GM12878 (cell line): ENCODE data around the gene LRRC8A. TPM values are rescaled to one million over a fixed set of nuclear protein-coding genes. Genes with fewer than 3 reads are reported as not detected.
"Not testable (repeated sequence)": the region's sequence is repeated elsewhere in the genome, so short reads cannot be mapped to it uniquely, and the experiment has no call there.

ENCODE experiments used
- ATAC-seq: fragments of 200-7000 bp; cut with Tn5 transposase; 3 replicates; pipeline ENCODE4 v1.9.1; 2020; ENCODE audit warnings: mild to moderate bottlenecking, moderate library complexity
- BruUV-seq: library from RNA; stranded (reverse); fragments of 400-500 nt; replicated peaks from 2 replicates; lab custom pipeline; 2021; lab: Mats Ljungman, UMichigan
- CTCF ChIA-PET: fragments of 300-600 bp; sonication (Branson Sonifier 250); formaldehyde crosslinking; extraction: SDS; loops from one replicate; lab custom pipeline; 2021; ENCODE audit warnings: inconsistent platforms; lab: Yijun Ruan, JAX
- POLR2A ChIA-PET: fragments of 350-600 bp; formaldehyde crosslinking; extraction: SDS; loops from one replicate; lab custom pipeline; 2021; ENCODE audit warnings: inconsistent platforms; lab: Charles Lee
- RAD21 ChIA-PET: fragments of 300-600 bp; sonication (Branson Sonifier 250); formaldehyde crosslinking; loops from one replicate; lab custom pipeline; 2023; ENCODE audit warnings: antibody characterized with exemption; ENCODE audit not compliant: unreplicated experiment; lab: Charles Lee
- SMC1A ChIA-PET: fragments of 300-600 bp; sonication (Branson Sonifier 250); formaldehyde crosslinking; loops from one replicate; lab custom pipeline; 2023; ENCODE audit not compliant: unreplicated experiment, uncharacterized antibody; lab: Charles Lee
- DNase-seq: peaks from one replicate; pipeline ENCODE4 v3.0.0-alpha.2; 2011; ENCODE audit warnings: low read depth, low spot score
- FAIRE-seq: peaks from 3 replicates; lab custom pipeline; 2011; peaks lifted over from hg19 to GRCh38; lab: Jason Lieb, UNC
- H2AFZ ChIP-seq: 2 replicates; pipeline ENCODE4 v1.6.0; 2011; ENCODE audit warnings: low read depth, low read length, control low read depth; ENCODE audit not compliant: control insufficient read depth
- H3K27ac ChIP-seq: 2 replicates; pipeline ENCODE4 v1.5.1; 2011; ENCODE audit warnings: control low read depth; ENCODE audit not compliant: control insufficient read depth, insufficient read depth
- H3K27me3 ChIP-seq, 2 experiments: replicated peaks in 1 of 2; 2 replicates each; pipeline versions ENCODE4 v1.6.0 to v1.6.1; 2011; ENCODE audit warnings: low read length in 1 of 2; ENCODE audit not compliant: control insufficient read depth in 2 of 2, insufficient read depth in 2 of 2
- H3K36me3 ChIP-seq, 2 experiments: 2 replicates each; pipeline ENCODE4 v1.5.1; 2011; ENCODE audit warnings: low read length in 1 of 2; ENCODE audit not compliant: control insufficient read depth in 2 of 2, insufficient read depth in 2 of 2
- H3K4me1 ChIP-seq: 2 replicates; pipeline ENCODE4 v1.6.1; 2011; ENCODE audit warnings: mild to moderate bottlenecking, low read length, moderate library complexity, mixed read lengths; ENCODE audit not compliant: control insufficient read depth, insufficient read depth
- H3K4me2 ChIP-seq: 2 replicates; pipeline ENCODE4 v1.6.0; 2011; ENCODE audit warnings: control low read depth; ENCODE audit not compliant: control insufficient read depth, insufficient read depth
- H3K4me3 ChIP-seq: fragments of 200-600 bp; sonication (generic); 2 replicates; pipeline ENCODE4 v1.5.1; 2016
- H3K79me2 ChIP-seq: 2 replicates; pipeline ENCODE4 v1.6.0; 2011; ENCODE audit warnings: low read length; ENCODE audit not compliant: control insufficient read depth, insufficient read depth
- H3K9ac ChIP-seq: 2 replicates; pipeline ENCODE4 v1.8.0; 2011; ENCODE audit warnings: low read length, control low read depth, mixed read lengths; ENCODE audit not compliant: control insufficient read depth, insufficient read depth
- H3K9me3 ChIP-seq: replicated peaks from 3 replicates; pipeline ENCODE4 v1.5.1; 2011; ENCODE audit warnings: mild to moderate bottlenecking, low read length; ENCODE audit not compliant: control insufficient read depth, insufficient read depth
- H4K20me1 ChIP-seq: 2 replicates; pipeline ENCODE4 v1.6.0; 2011; ENCODE audit not compliant: control insufficient read depth, insufficient read depth
- BHLHE40 ChIP-seq, 2 experiments: fragments of 450-650 bp in 1 of 2; IDR thresholded peaks; 2 replicates each; pipeline ENCODE4 v1.6.1; 2011 to 2017; ENCODE audit warnings: low read depth in 2 of 2, borderline replicate concordance in 1 of 2, improper control_type of control experiment in 1 of 2, low read length in 1 of 2, mild to moderate bottlenecking in 1 of 2
- EP300 ChIP-seq, 2 experiments: fragments of 150-350 bp in 1 of 2; IDR thresholded peaks; 2 replicates each; pipeline ENCODE4 v1.6.1; 2011 to 2012; ENCODE audit warnings: low read depth in 2 of 2, low read length in 2 of 2, borderline replicate concordance in 1 of 2, improper control_type of control experiment in 1 of 2, inconsistent platforms in 1 of 2; ENCODE audit not compliant: control insufficient read depth in 1 of 2
- FOXK2 ChIP-seq: fragments of 450-650 bp; IDR thresholded peaks from 2 replicates; pipeline ENCODE4 v1.6.1; 2017; ENCODE audit warnings: mild to moderate bottlenecking, moderate library complexity
- MTA2 ChIP-seq: fragments of 450-650 bp; IDR thresholded peaks from 2 replicates; pipeline ENCODE4 v1.6.1; 2016; ENCODE audit warnings: low read depth, mild to moderate bottlenecking, moderate library complexity
- POLR2AphosphoS2 ChIP-seq: IDR thresholded peaks from 2 replicates; pipeline ENCODE4 v1.6.1; 2011; ENCODE audit warnings: low read depth, mild to moderate bottlenecking, low read length, improper control_type of control experiment, moderate library complexity
- RB1 ChIP-seq: fragments of 450-650 bp; formaldehyde crosslinking; IDR thresholded peaks from 2 replicates; pipeline ENCODE4 v1.6.1; 2017; ENCODE audit warnings: mild to moderate bottlenecking, borderline replicate concordance
- RUNX3 ChIP-seq: IDR thresholded peaks from 2 replicates; pipeline ENCODE4 v1.6.1; 2012; ENCODE audit warnings: low read length, inconsistent platforms
- STAT3 ChIP-seq: IDR thresholded peaks from 2 replicates; pipeline ENCODE4 v1.6.1; 2011; ENCODE audit warnings: low read depth, low read length, improper control_type of control experiment
- ZSCAN29 ChIP-seq: fragments of 450-650 bp; IDR thresholded peaks from 2 replicates; pipeline ENCODE4 v1.6.1; 2017; ENCODE audit warnings: mild to moderate bottlenecking, moderate library complexity
- ZZZ3 ChIP-seq: IDR thresholded peaks from 2 replicates; pipeline ENCODE4 v1.6.1; 2011; ENCODE audit warnings: low read depth; ENCODE audit not compliant: control insufficient read depth, insufficient read length
- WGBS: methylation state at CpG from one replicate; pipeline ENCODE4 v1.1.6; 2016; ENCODE audit warnings: low lambda C conversion rate; ENCODE audit not compliant: insufficient replicate concordance, insufficient coverage; ENCODE audit errors: missing lambda C conversion rate; 5-methylcytosine and 5-hydroxymethylcytosine counted together
- in situ Hi-C: fragments of 300-500 bp; cut with MboI; formaldehyde crosslinking; loops from 9 replicates; pipeline ENCODE4 v1.14.3; 2018; ENCODE audit warnings: mixed read lengths
- intact Hi-C: fragments of 100-400 bp; cut with micrococcal nuclease; formaldehyde crosslinking; loops from one replicate; pipeline ENCODE4 v1.14.2; 2022; ENCODE audit not compliant: unreplicated experiment
- polyA plus RNA-seq, 11 experiments: library from polyadenylated mRNA; depleted of rRNA in 4 of 11; unstranded in 6 of 11; stranded (reverse) in 5 of 11; fragments of >200 nt; fragmentation: Nextera tagmentation in 4 of 11; fragmentation: Illumina TruSeq in 1 of 11; extraction: Ambion mirVana in 4 of 11; extraction: Trizol in 1 of 11; gene quantifications; 1 replicate in 1 of 11; 2 replicates in 10 of 11; pipeline versions ENCODE4 v1.2.1 to v1.2.3, GENCODE V29; 2011 to 2016; ENCODE audit warnings: inconsistent platforms in 2 of 11, missing spikeins in 2 of 11, low read depth in 1 of 11
- total RNA-seq, 4 experiments: library from RNA; depleted of rRNA in 3 of 4; stranded (reverse); fragments of >200 nt in 3 of 4; fragmentation: Illumina TruSeq in 1 of 4; extraction: Trizol in 1 of 4; gene quantifications; 2 replicates each; pipeline versions ENCODE4 v1.2.1 to v1.2.3, GENCODE V29; 2013 to 2021
- TF ChIP-seq, protein P1 (sequence below): fragments of 450-650 bp; IDR thresholded peaks from 2 replicates; pipeline ENCODE4 v1.6.1; 2014; ENCODE audit warnings: mild to moderate bottlenecking
- TF ChIP-seq, protein P2 (sequence below): IDR thresholded peaks from 2 replicates; pipeline ENCODE4 v1.6.1; 2012; ENCODE audit warnings: low read length, inconsistent platforms

The LRRC8A gene
- total and polyA plus RNA-seq, 10 of the 15 experiments (the other 5 are each of a cell fraction or from before 2014, with no cell fraction given): 1.6 to 15.9 (median 9.7) TPM

DNA sequence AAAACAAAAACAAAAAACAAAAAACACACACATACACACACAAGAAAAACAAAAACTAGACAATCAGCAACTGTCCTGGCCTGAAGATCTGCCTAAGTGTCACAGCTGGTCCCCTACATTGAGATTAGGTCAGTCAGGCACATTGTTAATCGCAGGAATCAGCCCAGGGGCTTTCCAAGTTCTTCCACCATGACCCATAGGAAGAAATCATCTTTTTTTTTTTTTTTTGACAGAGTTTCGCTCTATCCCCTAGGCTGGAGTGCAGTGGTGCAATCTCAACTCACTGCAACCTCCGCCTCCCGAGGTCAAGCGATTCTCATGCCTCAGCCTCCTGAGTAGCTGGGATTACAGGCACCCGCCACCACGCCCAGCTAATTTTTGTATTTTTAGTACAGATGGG lies 38.8 kb upstream of the LRRC8A start:
- SMC1A ChIA-PET, FAIRE-seq, H2AFZ ChIP-seq, H3K9ac ChIP-seq, RAD21 ChIA-PET, H3K27ac ChIP-seq, in situ Hi-C loops, H3K36me3 ChIP-seq, ATAC-seq, H3K9me3 ChIP-seq, H3K4me2 ChIP-seq, H4K20me1 ChIP-seq, intact Hi-C loops, H3K79me2 ChIP-seq, H3K4me3 ChIP-seq, H3K4me1 ChIP-seq, H3K27me3 ChIP-seq, BruUV-seq, POLR2A ChIA-PET, CTCF ChIA-PET, DNase-seq: not testable (repeated sequence)
- 92% methylated on average over 7 of the region's 7 CpGs for WGBS

DNA sequence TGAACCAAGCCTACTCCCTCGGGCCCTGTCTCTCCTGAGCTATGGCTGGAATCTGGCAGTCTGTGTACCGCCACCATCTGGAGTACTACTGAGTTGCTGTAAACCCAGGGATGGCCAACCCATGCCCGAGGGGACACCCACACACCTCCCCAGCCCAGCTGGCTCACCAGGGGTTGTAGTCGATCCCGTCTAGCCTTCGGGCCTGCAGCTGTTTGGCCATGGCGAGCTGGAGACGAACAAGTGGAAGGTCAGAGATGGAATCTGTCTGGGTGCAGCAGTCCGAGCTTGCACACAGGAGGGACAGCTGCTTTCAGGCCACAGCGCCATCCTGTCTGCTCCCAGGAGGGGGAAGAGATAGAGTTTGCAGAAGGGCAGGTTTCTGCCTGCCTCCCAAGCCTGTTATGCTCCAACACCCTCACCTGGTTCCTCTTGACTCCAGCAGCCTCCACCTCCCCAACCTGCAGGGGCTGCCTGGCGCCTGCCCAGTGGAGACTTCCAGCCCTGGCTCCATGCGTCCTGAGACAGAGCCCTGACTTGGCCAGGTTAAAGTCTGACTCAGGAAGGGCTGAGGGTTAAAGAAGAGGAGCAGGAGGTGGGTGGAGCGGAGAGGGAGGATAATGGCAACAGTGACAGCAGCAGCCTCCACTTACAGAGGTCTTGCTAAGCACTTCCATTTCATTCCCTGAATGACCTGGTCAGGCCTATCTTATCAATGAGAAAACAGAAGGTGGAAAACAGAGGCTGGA lies 36.6 kb upstream of the LRRC8A start:
- Histone ChIP-seq H3K9ac (no peak overlapping the region), H3K27ac (no peak overlapping the region), H4K20me1 (no peaks in the 10 kb centered on the region), H2AFZ (no peak overlapping the region), H3K4me3 (no peak overlapping the region), H3K4me1 (no peaks in the 10 kb centered on the region), H3K4me2 (no peak overlapping the region), H3K27me3 (no peaks in the 10 kb centered on the region), H3K9me3 (no peaks in the 10 kb centered on the region), H3K79me2 (no peaks in the 10 kb centered on the region), H3K36me3 (no peaks in the 10 kb centered on the region)
- ChIA-PET RAD21 (no interaction called here), CTCF (interaction anchor here (0.8 to 1.3 kb wide), 4 partner anchors 15 to 84 kb away, joined by 3 to 8 read pairs (median 5); partner anchors contain the start of genes ENDOG and SPOUT1), SMC1A (no interaction called here), POLR2A (interaction anchor here (0.5 kb wide), 1 partner anchor 175 kb away, joined by 3 read pairs; no protein-coding TSS in a partner anchor)
- in situ Hi-C loops: no loop called here
- DNase-seq: no peak
- FAIRE-seq: no peak
- WGBS: 83% methylated on average over 13 of the region's 13 CpGs
- ATAC-seq: no peak
- BruUV-seq: no TSS peak
- intact Hi-C loops: no loop called here
- TF ChIP-seq, protein P1, sequence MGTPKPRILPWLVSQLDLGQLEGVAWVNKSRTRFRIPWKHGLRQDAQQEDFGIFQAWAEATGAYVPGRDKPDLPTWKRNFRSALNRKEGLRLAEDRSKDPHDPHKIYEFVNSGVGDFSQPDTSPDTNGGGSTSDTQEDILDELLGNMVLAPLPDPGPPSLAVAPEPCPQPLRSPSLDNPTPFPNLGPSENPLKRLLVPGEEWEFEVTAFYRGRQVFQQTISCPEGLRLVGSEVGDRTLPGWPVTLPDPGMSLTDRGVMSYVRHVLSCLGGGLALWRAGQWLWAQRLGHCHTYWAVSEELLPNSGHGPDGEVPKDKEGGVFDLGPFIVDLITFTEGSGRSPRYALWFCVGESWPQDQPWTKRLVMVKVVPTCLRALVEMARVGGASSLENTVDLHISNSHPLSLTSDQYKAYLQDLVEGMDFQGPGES: no peak
- no peak for TF ChIP-seq RUNX3
- TF ChIP-seq FOXK2: no peak
- no peak for TF ChIP-seq BHLHE40 (IDR thresholded peaks at IDR 0.05; ENCODE audit: borderline replicate concordance in 1 of 2, low read depth in 2 of 2, low read length in 1 of 2)
- TF ChIP-seq RB1: no peak
- no peak for TF ChIP-seq STAT3
- TF ChIP-seq ZZZ3: no peak
- no peak for TF ChIP-seq ZSCAN29
- TF ChIP-seq, protein P2, sequence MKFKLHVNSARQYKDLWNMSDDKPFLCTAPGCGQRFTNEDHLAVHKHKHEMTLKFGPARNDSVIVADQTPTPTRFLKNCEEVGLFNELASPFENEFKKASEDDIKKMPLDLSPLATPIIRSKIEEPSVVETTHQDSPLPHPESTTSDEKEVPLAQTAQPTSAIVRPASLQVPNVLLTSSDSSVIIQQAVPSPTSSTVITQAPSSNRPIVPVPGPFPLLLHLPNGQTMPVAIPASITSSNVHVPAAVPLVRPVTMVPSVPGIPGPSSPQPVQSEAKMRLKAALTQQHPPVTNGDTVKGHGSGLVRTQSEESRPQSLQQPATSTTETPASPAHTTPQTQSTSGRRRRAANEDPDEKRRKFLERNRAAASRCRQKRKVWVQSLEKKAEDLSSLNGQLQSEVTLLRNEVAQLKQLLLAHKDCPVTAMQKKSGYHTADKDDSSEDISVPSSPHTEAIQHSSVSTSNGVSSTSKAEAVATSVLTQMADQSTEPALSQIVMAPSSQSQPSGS: no peak
- no peak for TF ChIP-seq EP300 (IDR thresholded peaks at IDR 0.05; ENCODE audit: borderline replicate concordance in 1 of 2, control insufficient read depth in 1 of 2, low read depth in 2 of 2, low read length in 2 of 2)
- no peak for TF ChIP-seq MTA2
- TF ChIP-seq POLR2AphosphoS2: no peak
